Neural cell (in vitro differentiated cells): ENCODE data around the gene TRMT2A. TPM values are rescaled to one million over a fixed set of nuclear protein-coding genes. Genes with fewer than 3 reads are reported as not detected.

ENCODE experiments used
- H2AFZ ChIP-seq: fragments of 200-600, 300-800 bp; sonication (generic), shearing (Covaris generic); 2 replicates; pipeline ENCODE4 v1.6.0; 2014; ENCODE audit warnings: low read depth, mild to moderate bottlenecking, antibody characterized with exemption, low read length, moderate library complexity
- H3F3A ChIP-seq: fragments of 200-600 bp; shearing (Covaris generic); 2 replicates; pipeline ENCODE4 v1.6.1; 2016; ENCODE audit warnings: mild to moderate bottlenecking, moderate library complexity, mixed read lengths, antibody characterized with exemption, low read length; ENCODE audit not compliant: insufficient read depth, poor library complexity, severe bottlenecking
- H3K27ac ChIP-seq: fragments of 200-600, 300-800 bp; sonication (generic), shearing (Covaris generic); 2 replicates; pipeline ENCODE4 v1.5.1; 2014; ENCODE audit warnings: mild to moderate bottlenecking, low read length, moderate library complexity
- H3K27me3 ChIP-seq: fragments of 300-800, 200-600 bp; sonication (generic), shearing (Covaris generic); 2 replicates; pipeline ENCODE4 v1.6.0; 2014; ENCODE audit warnings: mild to moderate bottlenecking, low read depth, low read length, moderate library complexity; ENCODE audit not compliant: insufficient read depth
- H3K36me3 ChIP-seq: fragments of 300-800, 200-600 bp; sonication (generic), shearing (Covaris generic); 2 replicates; pipeline ENCODE4 v1.5.1; 2014; ENCODE audit warnings: mild to moderate bottlenecking, antibody characterized with exemption, low read length, moderate library complexity; ENCODE audit not compliant: insufficient read depth
- H3K4me2 ChIP-seq: fragments of 300-800, 200-600 bp; sonication (generic), shearing (Covaris generic); 2 replicates; pipeline ENCODE4 v1.6.0; 2014; ENCODE audit warnings: mild to moderate bottlenecking, low read length
- H3K4me3 ChIP-seq: fragments of 300-800, 200-600 bp; sonication (generic), shearing (Covaris generic); 2 replicates; pipeline ENCODE4 v1.5.1; 2014; ENCODE audit warnings: mild to moderate bottlenecking, low read length, moderate library complexity
- H3K79me2 ChIP-seq: fragments of 200-600 bp; shearing (Covaris generic); replicated peaks from 2 replicates; pipeline ENCODE4 v1.6.0; 2014; ENCODE audit warnings: mild to moderate bottlenecking, low read length, moderate library complexity; ENCODE audit not compliant: insufficient read depth
- H3K9ac ChIP-seq: fragments of 300-800, 200-600 bp; sonication (generic), shearing (Covaris generic); 2 replicates; pipeline ENCODE4 v1.6.1; 2016; ENCODE audit warnings: mild to moderate bottlenecking, low read length, mixed read lengths
- H3K9me2 ChIP-seq: fragments of 200-600 bp; shearing (Covaris generic); 2 replicates; pipeline ENCODE4 v1.6.1; 2016; ENCODE audit warnings: mild to moderate bottlenecking, low read length, mixed read lengths; ENCODE audit not compliant: insufficient read depth
- H3K9me3 ChIP-seq: fragments of 200-600, 300-800 bp; sonication (generic), shearing (Covaris generic); 2 replicates; pipeline ENCODE4 v1.6.1; 2016; ENCODE audit warnings: mild to moderate bottlenecking, mixed run types, low read length, moderate library complexity, mixed read lengths
- H4K20me1 ChIP-seq: fragments of 200-600 bp; shearing (Covaris generic); 2 replicates; pipeline ENCODE4 v1.6.1; 2016; ENCODE audit warnings: mild to moderate bottlenecking, mixed run types; ENCODE audit not compliant: insufficient read depth
- EP300 ChIP-seq: fragments of 450-650 bp; conservative IDR thresholded peaks from 2 replicates; pipeline ENCODE4 v1.6.1; 2014; ENCODE audit warnings: antibody characterized with exemption, mild to moderate bottlenecking, moderate library complexity; ENCODE audit not compliant: poor library complexity, severe bottlenecking
- EZH2 ChIP-seq: fragments of 200-600, 300-800 bp; shearing (Covaris generic), sonication (generic); IDR thresholded peaks from 2 replicates; pipeline ENCODE4 v1.6.1; 2014; ENCODE audit warnings: antibody characterized with exemption, low read length, borderline replicate concordance, mild to moderate bottlenecking; ENCODE audit not compliant: insufficient read depth, poor library complexity, severe bottlenecking
- MXI1 ChIP-seq: fragments of 450-650 bp; conservative IDR thresholded peaks from 2 replicates; pipeline ENCODE4 v1.6.1; 2014; ENCODE audit warnings: antibody characterized with exemption, mild to moderate bottlenecking; ENCODE audit not compliant: poor library complexity, severe bottlenecking
- POLR2AphosphoS5 ChIP-seq: IDR thresholded peaks from 2 replicates; pipeline ENCODE4 v1.6.1; 2012
- RAD21 ChIP-seq: fragments of 450-650 bp; conservative IDR thresholded peaks from 2 replicates; pipeline ENCODE4 v1.6.1; 2014; ENCODE audit warnings: antibody characterized with exemption, mild to moderate bottlenecking, moderate library complexity
- SMC3 ChIP-seq: fragments of 450-650 bp; conservative IDR thresholded peaks from 2 replicates; pipeline ENCODE4 v1.6.1; 2014; ENCODE audit warnings: antibody characterized with exemption, mild to moderate bottlenecking, moderate library complexity; ENCODE audit not compliant: poor library complexity
- TAF1 ChIP-seq: IDR thresholded peaks from 2 replicates; pipeline ENCODE4 v1.6.1; 2012; ENCODE audit warnings: low read depth
- polyA plus RNA-seq: library from polyadenylated mRNA; depleted of rRNA; stranded (reverse); fragments of >200 nt; gene quantifications from 2 replicates; pipeline ENCODE4 v1.2.3, GENCODE V29; 2014
- TF ChIP-seq, protein P1 (sequence below): IDR thresholded peaks from 2 replicates; pipeline ENCODE4 v1.6.1; 2012; ENCODE audit warnings: borderline replicate concordance

Gene TRMT2A
- polyA plus RNA-seq, 1 donor from 2014 or later, result 96.7 TPM

DNA sequence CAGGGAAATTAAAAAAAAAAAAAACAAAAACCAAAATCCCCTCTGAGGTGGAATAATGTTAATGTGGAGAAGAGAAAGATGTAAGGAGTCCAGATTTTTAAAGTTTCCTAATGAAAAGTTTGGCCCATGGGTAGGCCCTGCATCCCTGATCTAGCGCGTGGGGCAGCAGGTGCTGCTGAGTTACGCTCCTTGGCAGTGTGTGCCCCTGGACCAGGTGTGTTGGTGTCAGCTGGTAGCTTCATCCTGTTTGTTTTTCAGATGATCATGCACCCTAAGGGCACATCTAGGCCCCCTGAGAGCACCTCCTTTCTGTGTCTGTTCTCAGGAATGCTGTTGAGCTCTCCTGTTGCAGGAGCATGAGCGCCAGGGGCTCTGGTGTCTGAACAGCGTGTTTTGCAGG lies 30.3 kb downstream of the TRMT2A start:
- H2AFZ ChIP-seq, result no peak overlapping the region
- H3K4me3 ChIP-seq, result no peak overlapping the region
- H3K4me2 ChIP-seq, result no peak overlapping the region
- H3F3A ChIP-seq, result no peaks in the 10 kb centered on the region
- no peaks in the 10 kb centered on the region for H3K9me2 ChIP-seq
- TF ChIP-seq EP300, result no peak
- H3K79me2 ChIP-seq, result peaks cover 45% of the 10 kb centered on the region
- H3K36me3 ChIP-seq, result peaks cover 3% of the 10 kb centered on the region
- H3K27me3 ChIP-seq, result no peaks in the 10 kb centered on the region
- H4K20me1 ChIP-seq, result peaks cover 23% of the 10 kb centered on the region
- H3K27ac ChIP-seq, result no peak overlapping the region
- H3K9me3 ChIP-seq, result no peaks in the 10 kb centered on the region
- no peak overlapping the region for H3K9ac ChIP-seq

DNA sequence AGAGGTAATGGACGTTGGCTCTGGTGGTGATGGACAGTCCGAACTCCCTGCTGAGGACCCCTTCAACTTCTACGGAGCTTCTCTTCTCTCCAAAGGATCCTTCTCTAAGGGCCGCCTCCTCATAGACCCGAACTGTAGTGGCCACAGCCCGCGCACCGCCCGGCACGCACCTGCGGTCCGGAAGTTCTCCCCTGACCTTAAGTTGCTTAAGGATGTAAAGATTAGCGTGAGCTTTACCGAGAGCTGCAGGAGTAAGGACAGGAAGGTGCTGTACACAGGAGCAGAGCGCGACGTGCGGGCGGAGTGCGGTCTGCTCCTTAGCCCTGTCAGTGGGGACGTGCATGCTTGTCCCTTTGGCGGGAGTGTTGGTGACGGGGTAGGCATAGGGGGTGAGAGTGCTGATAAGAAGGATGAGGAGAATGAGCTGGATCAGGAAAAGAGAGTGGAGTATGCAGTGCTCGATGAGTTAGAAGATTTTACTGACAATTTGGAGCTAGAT lies 30.9 kb downstream of the TRMT2A start:
- Histone ChIP-seq H3K4me3 (no peak overlapping the region), H3K79me2 (peaks cover 51% of the 10 kb centered on the region), H3K9me2 (no peaks in the 10 kb centered on the region), H3K36me3 (peaks cover 3% of the 10 kb centered on the region), H3K9ac (no peak overlapping the region), H3K4me2 (no peak overlapping the region), H3K27me3 (no peaks in the 10 kb centered on the region), H3K9me3 (no peaks in the 10 kb centered on the region), H2AFZ (no peak overlapping the region), H3F3A (no peaks in the 10 kb centered on the region), H4K20me1 (peaks cover 23% of the 10 kb centered on the region), H3K27ac (no peak overlapping the region)
- TF ChIP-seq SMC3 (no peak), MXI1 (no peak), EP300 (no peak), EZH2 (no peak), TAF1 (no peak)

DNA sequence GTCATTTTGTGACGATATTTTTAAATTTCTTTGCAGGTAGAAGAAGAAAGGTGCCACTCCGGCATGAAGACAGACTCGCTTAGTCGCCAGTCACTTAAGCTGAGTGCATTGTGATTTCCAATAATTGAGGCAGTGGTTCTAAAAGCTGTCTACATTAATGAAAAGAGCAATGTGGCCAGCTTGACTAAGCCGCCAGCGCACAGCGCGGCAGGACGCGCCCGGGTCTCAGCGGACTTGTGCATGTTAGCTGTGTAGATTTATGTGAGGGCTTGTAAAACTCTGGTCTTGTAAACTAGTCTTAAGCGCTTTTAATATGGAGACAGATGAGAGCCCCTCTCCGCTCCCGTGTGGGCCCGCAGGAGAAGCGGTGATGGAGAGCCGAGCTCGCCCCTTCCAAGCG lies 31.4 kb downstream of the TRMT2A start:
- Histone ChIP-seq H2AFZ (no peak overlapping the region), H3K27ac (no peak overlapping the region), H3K4me3 (no peak overlapping the region), H3K4me2 (no peak overlapping the region), H3K9ac (no peak overlapping the region), H3K27me3 (no peaks in the 10 kb centered on the region), H3K9me2 (no peaks in the 10 kb centered on the region), H3K9me3 (no peaks in the 10 kb centered on the region), H3K36me3 (peaks cover 3% of the 10 kb centered on the region), H3K79me2 (peaks cover 56% of the 10 kb centered on the region), H3F3A (no peaks in the 10 kb centered on the region), H4K20me1 (peaks cover 23% of the 10 kb centered on the region)
- TF ChIP-seq POLR2AphosphoS5, result no peak
- TF ChIP-seq, protein P1, sequence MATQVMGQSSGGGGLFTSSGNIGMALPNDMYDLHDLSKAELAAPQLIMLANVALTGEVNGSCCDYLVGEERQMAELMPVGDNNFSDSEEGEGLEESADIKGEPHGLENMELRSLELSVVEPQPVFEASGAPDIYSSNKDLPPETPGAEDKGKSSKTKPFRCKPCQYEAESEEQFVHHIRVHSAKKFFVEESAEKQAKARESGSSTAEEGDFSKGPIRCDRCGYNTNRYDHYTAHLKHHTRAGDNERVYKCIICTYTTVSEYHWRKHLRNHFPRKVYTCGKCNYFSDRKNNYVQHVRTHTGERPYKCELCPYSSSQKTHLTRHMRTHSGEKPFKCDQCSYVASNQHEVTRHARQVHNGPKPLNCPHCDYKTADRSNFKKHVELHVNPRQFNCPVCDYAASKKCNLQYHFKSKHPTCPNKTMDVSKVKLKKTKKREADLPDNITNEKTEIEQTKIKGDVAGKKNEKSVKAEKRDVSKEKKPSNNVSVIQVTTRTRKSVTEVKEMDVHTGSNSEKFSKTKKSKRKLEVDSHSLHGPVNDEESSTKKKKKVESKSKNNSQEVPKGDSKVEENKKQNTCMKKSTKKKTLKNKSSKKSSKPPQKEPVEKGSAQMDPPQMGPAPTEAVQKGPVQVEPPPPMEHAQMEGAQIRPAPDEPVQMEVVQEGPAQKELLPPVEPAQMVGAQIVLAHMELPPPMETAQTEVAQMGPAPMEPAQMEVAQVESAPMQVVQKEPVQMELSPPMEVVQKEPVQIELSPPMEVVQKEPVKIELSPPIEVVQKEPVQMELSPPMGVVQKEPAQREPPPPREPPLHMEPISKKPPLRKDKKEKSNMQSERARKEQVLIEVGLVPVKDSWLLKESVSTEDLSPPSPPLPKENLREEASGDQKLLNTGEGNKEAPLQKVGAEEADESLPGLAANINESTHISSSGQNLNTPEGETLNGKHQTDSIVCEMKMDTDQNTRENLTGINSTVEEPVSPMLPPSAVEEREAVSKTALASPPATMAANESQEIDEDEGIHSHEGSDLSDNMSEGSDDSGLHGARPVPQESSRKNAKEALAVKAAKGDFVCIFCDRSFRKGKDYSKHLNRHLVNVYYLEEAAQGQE, result no peak
- no peak for TF ChIP-seq TAF1
- TF ChIP-seq MXI1, result no peak
- no peak for TF ChIP-seq EP300
- no peak for TF ChIP-seq SMC3
- no peak for TF ChIP-seq RAD21
